NCI-H1105 treated with DMSO at 0.1 percent for 48 hours (cell line): Measurements from ENCODE around the gene CNP.
A peak's percentile ranks its signal among the peaks of the same experiment; 100 is the strongest.
"Not testable (repeated sequence)": the region's sequence is repeated elsewhere in the genome, so short reads cannot be mapped to it uniquely, and the experiment has no call there.

Experiments
- DNase-seq: peaks from one replicate; lab custom pipeline; 2025; lab: John Stamatoyannopoulos, UW

The CNP gene

DNA sequence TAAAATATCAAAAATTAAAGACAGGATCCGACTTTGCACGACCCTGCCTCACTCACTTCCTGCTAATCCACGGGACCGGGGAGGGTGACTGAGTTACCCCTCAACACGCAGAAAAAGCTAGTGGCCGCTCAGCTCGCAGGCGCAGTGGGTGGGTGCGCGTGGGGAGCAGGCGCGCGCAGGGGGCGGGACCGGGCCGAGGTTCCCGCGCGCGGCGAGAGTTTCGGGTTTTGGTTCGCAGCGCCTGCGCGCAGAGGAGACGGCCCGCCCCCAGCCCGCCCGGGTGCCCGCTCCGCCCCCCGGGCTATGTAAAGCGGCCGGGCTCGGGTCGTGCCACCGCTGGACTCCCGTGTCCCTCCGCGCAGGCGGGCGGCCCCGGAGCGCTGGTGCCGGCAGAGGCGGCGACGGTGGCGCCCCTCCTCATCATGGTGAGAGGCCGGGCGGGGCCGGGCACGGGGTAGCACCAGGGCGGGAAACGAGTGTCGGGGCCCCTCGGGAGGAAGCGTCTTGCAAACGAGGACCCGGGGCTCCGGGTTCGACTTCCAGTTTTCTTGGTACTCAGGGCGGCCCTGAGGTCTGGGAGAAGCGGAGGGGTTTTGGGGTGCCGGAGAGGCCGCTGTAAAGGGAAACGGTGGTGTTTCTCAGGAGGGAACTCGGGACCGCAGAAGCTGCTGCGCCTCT lies at the start of gene CNP:
Gene CNP, plus strand, starts transcription at position 333 of the 678 bp plus-strand sequence. Its CDS starts 90 bp downstream, at position 423.
- peak; percentile 76 for DNase-seq

DNA sequence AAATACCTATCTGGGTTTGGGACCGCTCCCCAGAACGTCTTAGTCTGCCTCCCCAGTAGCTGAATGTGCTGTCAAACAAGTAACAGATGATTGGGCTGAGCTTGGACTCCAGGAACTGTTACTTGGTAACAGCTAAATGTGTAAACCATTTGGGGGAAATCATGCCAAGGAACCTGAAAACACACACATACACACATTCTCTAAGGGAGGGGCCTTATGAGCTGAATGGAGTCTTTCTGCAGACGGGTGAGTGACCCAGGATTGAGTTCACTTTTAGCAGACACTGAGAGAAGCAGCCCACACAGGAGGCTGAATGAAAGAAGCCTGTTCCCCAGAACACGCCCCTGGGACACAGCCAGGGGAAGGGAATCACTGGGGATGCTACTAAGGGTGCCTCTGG lies 49.4 kb upstream of the CNP start:
- DNase-seq: no peak

DNA sequence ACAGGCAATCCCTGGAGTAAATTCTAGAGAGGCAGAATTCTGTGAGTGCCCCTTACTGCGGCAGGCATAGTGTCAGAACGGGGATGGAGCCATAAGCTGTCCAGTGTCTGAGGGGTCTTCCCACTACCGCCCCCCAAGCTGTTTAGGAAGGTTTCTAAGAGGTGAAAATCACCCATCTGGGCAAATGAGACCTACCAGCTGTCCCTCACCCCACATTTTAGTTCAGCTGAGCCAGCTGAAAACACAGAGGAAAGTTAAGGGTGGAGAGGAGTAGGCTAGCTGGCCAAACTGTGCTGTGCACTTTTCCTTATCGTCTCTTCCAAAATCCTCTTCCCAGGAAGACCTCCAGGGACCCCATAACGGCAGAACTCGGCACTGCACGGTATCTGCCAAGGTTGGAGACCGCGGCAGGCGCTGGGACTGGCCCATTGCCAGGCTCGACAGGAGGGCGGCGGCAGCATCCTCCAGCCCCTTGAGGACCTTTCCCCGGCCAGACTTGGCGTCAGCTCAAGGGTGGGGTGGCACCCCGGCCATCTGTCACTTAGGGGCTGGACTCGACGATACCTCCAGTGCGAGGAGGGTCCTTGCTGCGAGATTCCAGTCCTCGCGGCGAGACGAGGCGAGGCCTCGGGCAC lies 48.8 kb upstream of the CNP start:
- peak; percentile 67 for DNase-seq

DNA sequence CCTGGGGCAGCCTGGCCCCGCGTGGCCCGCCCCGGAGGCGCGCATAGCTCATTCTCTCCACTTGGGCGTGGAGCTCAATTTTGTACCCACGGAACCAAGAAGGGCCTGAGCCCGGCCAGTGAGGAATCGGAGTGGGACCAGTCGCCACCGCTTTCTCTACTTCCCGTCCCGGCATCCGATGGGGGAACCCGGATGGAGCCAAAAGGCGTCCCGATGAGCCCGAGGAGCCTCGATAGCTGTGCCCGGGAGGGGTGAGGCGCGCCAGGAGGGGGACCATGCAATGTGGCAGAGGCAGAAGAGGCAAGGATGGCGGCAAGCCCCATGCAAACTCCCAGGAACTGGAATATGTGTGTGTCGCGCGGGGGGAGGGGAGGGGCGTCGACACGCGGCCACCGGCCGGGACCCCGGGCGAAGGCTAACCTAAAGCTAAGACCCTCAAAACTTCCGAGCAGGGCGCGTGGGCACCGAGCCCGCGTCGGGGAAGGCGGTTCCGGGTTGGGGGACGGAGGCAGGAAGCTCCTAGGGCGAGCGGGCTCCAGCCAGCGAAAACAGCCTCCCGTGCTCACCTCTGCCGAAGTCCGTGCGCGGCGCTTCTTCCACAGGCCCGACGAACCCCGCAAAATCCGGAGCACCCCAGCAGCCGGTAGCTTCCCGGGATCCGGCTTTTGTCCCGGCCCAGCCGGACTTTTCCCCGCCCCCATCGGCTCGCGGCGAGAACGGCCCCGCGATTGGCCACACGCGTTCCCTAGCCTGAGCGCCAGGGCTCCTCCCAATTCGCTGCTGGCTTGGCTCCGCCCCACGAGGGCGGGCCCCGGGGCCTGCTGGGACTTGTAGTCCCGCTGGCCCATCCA lies 48.1 kb upstream of the CNP start, which contains the start of gene ACLY:
Gene ACLY, minus strand, starts transcription at position 638 of the 851 bp plus-strand sequence. CDS start 5,078 bp downstream, outside the sequence.
- DNase-seq: peak; percentile 93

DNA sequence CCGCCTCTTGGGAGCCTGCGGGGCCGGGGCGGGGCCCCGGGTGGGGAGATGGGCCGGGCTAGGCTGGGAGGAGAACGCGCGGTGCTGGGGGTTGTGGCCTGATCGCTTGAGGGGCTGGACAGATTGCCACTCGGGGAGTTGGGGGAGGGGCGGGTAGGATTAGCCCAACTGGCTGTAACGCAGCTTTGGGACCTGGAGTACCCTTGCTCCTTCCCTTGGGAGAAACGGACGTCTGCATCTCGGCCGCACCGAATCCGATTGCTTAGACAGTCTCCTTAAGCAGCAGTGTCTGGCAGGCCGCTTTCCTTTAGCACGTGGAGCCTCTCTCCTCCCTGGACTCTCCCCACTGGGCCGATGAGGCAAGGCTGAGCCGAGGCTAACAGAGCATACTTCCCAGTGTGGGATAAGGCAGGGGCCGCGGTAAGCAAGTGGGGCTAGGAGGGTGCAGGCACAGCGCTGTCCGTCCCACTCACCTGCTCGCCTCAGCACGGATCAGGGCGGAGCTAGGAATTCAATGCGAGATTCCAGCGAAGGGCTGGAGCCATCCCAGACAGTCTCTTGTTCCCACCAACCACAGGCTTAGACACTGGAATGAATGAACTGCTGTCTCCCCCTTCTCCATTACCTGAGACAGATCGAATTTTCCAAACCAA lies 47.3 kb upstream of the CNP start:
- DNase-seq: peak; percentile 36

DNA sequence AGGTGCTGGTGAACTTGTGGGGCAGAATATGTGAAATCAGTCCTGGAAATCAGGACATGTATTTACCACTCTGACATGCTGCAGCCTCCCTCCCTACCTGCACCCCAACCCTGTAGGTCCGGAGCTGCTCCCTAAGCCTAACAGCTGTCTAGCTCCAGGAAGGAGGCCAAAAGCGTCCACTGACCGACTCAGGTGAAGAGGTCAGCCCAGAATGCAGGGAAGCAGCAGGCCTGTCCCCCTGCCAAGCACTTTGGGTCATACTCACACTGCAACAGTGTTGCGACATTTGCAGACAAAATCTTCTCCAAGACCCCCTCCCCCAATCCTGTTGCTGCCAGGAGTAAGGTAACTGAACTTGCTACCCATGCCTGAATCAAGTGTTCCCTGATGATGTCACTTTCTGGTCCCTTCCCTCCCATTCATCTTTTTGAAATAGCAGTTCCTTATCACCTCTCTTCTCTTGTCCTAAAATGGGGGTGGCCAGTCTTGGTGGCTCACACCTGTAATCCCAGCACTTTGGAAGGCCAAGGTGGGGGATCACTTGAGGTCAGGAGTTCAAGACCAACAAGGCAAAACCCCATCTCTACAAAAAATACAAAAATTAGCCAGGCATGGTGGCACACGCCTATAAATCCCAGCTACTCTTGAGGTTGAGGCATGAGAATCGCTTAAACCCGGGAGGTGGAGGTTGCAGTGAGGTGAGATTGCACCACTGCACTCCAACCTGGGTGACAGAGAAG lies 46.6 kb upstream of the CNP start:
- no peak for DNase-seq

DNA sequence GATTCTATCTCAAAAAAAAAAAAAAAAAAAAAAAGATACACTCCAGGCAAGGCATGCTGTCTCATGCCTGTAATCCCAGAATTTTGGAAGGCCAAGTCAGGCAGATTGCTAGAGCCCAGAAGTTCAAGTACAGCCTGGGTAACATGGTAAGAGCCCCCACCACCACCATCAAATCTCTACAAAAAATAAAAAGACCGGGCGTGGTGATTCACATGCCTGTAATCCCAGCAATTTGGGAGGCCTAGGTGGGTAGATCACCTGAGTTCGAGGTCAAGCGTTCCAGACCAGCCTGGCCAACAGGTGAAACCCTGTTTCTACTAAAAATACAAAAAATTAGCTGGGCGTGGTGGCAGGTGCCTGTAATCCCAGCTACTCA lies 46.0 kb upstream of the CNP start:
- no peak for DNase-seq

DNA sequence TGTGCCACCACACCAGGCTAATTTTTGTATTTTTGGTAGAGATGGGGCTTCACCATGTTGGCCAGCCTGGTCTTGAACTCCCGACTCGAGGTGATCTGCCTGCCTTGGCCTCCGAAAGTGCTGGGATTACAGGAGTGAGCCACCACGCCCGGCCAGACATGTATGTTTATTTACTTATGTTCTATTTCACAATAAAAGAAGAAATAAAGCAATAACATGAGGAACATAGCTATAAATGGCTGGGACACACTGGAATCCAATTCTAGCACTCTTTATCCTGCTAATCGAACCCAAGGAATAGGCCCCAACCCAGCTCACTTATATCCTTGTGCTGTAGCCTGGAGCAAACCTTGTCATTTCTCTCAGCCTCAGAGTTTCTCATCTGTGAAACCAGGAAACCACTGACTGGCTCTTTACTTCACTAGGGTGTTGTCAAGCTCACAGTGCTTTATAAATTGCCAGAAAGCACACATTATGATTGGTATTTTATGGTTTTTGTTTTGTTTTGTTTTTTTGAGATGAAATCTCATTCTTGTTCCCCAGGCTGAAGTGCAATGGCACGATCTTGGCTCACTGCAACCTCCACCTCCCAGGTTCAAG lies 40.5 kb upstream of the CNP start:
- DNase-seq: no peak

DNA sequence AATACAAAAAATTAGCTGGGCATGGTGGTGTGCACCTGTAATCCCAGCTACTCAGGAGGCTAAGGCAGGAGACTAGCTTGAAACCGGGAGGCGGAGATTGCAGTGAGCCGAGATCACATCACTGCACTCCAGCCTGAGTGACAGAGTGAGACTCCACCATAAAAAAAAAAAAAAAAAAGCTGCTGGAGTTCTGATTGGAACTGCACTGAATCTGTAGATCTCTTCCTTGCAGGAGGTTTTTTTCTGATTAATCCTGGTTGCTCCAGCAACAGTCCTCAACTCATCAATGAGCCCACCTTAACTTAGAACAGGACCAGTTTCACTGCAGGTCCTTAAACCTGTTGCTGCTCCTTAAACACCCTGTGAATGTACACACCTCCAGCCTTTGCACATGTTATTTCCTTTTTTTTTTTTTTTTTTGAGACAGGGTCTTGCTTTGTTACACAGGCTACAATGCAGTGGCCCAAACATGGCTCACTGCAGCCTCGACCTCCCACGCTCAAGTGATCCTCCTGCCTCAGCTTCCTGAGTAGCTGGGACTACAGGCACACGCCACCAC lies 37.8 kb upstream of the CNP start:
- no peak for DNase-seq

DNA sequence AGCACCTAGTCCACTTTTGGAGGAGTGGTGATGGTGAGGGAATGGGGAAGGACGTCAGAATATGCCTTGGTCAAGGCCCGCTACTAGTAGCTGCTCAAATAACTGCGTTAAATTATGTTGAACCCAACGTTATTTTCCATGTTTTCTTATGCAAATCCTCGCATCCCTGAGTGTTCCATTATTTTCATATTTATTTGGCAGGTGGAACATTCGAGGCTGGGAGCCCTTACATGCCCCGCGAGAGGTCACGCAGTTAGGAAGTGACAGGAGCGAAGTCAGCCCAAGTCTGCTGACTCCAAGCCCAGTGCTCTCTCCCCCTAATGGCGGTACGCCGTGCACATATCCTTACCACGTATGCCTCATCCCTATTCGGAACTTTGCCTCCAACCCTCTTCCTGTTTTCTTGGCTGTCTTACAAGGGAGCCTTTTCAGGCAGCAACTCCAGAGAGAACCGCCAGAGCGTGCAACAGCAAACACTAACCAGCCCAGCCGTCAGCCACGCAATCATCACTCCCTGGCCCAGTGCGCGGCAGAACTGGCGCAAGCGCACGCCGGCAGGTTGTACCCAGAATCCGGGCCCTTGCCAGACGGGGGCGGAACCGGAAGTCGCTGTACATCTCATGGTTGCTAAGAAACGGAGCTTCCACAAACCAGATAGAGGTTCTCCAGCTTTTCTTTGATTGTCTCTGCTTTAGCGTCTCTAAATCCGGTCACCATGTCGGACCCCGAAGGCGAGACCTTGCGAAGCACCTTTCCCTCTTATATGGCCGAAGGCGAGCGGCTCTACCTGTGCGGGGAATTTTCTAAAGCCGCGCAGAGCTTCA lies 36.4 kb upstream of the CNP start, which contains the start of gene ODAD4:
Gene ODAD4, plus strand, starts transcription at position 609 of the 824 bp plus-strand sequence. Its CDS starts 107 bp downstream, at position 716.
- DNase-seq: peak; percentile 90

DNA sequence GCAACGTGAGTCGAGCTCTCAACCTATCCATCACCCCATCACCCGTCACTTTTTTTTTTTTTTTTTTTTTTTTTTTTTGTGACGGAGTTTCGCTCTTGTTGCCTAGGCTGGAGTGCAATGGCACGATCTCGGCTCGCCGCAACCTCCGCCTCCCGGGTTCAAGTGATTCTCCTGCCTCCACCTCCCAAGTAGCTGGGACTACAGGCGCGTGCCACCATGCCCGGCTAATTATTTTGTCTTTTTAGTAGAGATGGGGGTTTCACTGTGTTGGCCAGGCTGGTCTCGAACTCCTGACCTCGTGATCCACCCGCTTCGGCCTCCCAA lies 35.8 kb upstream of the CNP start:
- DNase-seq: not testable (repeated sequence)

DNA sequence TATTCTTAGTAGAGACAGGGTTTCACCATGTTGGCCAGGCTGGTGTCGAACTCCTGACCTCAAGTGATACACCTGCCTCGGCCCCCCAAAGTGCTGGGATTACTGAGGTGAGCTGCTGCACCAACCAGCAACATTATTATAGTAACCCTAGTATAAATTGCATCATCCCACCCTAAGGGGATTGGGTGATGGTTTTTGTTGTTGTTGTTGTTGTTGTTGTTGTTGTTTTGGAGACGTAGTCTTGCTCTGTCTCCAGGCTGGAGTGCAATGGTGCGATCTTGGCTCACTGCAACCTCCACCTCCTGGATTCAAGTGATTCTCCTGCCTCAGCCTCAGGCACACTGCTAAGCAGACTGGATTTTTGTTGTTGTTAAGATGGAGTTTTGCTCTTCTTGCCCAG lies 34.9 kb upstream of the CNP start:
- not testable (repeated sequence) for DNase-seq

DNA sequence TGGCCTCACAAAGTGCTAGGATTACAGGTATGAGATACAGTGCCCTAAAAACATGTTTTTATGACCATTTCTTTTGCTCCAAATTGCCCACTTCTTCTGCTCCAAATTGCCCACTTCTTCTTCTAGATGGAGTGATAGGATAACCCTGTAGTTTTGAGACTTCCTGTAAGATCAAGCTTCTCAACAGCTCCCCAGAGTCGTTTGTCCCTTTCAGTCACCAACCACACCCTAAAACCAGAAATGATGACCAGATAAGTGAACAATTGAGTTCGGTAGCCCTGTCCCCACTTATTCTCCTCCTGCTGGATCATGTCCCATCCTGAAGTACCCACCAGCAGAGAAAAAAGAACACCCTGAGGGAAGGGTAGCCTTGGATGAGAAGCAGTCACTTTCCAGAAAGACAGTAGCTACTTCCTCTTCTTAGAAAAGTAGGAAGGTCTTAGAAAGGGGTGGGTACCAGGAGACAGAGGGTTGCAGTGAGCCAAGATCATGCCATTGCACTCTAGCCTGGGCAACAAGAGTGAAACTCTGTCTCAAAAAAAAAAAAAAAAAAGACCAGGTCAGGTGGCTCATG lies 33.7 kb upstream of the CNP start:
- no peak for DNase-seq

DNA sequence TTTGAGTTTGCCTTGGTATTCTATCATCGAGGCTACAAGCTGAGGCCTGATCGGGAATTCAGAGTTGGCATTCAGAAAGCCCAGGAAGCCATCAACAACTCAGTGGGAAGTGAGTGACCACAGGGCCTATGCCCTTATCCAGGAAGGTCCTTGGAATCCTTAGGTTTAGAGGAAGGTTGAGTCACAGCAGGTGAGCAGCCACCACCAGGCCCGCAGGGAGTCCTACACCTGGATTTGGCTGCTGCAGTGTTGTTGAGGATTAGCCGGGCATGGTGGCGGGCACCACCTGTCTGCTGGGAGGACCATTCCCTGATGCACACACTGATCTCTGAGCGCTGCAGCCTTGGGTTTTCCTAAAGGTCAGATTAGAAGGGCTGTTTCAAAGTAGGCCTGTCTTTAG lies 31.0 kb upstream of the CNP start:
- DNase-seq: no peak

DNA sequence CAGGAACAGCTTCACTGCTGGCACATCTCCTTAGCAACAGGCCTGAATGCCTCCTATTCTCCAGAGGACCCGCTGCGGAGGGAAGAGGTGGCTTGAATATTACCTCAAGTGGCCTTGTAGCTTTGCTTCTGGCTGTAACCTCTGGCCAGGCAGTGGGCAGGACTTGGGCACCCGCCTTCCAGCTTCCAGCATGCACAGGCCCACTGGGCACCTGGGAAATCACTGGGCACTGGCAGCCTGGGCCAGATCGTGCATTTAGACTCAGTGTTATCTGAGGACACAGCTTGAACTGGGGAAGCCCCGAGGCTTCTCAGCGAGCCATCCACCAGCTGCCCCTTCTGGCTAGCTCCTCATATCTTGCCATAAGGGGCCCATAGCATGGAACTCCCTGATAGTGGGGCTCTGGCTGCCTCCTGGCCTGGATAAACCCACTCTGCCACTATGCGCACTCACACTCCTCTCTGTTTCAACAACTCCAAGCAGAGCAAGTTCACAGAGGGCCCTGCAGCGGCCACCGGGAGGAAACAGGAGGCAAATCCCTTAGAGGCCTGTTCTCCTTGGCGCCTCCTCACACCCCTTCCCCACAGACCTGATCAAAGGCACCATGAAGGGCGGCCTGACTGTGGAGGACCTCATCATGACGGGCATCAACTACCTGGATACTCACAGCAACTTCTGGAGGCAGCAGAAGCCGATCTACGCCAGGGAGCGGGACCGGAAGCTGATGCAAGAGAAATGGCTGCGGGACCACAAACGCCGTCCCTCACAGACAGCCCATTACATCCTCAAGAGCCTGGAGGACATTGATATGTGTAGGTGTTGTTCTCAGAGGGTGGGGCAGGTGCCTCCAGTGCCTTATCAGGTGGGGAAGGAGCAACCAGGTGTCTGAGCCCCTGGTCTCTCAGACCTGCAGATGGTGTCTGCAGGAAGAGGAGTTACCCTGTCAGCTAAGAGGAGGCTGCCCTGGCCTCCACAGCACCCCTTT lies 28.3 kb upstream of the CNP start:
- DNase-seq: no peak

DNA sequence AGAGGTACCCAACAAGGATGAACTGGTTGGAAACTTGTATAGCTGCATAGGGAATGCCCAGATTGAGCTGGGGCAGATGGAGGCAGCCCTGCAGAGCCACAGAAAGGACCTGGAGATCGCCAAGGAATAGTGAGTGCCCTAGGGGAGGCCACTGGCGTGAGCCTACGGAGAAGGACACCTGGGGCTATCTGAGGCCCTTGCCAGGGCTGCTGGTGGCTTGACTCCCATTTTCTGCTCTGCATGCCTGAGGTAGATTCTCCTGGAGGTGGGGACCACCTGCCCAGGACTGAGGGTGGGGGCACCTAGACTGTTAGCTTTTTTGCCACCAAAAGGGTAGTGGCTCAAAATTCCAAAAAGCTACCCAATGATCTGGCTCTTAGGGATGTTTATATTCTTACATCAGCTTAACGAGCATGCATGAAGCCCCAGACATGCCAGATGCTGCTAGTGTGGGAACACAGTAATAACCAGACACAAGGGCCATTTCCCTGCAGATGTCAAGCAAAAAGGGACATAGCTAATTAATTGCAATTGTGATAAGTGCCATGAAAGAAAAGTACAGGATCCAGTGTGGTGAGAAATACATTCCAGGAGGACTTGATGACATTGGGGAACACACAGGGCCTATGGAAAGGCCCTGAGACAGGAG lies 27.4 kb upstream of the CNP start:
- no peak for DNase-seq

DNA sequence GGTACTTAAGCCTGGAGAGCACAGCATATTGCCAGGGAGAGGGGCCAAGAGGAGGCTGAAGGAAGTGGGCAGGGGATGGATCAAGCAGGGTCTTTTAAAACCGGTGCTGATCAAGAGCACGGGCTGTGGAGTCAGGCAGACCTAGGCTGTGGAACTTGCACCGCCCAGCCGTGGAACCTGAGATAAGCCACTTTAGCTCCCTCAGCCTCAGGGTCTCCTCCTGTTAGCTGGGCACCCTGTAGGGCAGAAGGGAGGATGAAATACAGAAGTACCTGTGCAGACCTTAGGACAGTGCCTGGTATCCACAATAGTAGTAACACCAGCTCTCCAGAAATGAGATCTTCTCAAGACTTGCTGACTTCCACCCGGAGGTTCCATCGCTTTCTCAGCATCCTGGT lies 26.9 kb upstream of the CNP start:
- DNase-seq: no peak

DNA sequence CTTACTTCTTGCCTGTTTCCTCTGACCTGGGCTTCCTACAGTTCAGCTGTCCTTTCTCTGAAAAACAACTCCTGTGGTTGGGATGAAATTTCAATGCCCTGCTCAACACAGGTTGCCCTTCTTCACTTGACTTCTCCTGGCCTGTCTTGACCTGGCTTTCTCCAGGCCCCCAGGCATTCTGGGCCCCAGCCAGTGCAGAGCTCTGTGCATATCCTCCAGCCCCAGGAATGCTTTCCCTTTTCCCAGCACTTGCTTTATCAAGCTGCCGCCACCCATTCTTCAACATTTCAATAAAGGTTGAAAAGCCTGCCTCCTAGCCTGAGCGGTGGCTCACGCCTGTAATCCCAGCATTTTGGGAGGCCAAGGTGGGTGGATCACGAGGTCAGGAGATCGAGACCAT lies 25.4 kb upstream of the CNP start:
- no peak for DNase-seq
